GM18519 (cell line): ENCODE measurements around the gene CPZ.
"Not testable (repeated sequence)": the region's sequence is repeated elsewhere in the genome, so short reads cannot be mapped to it uniquely, and the experiment has no call there.

Experiments used
- ATAC-seq: cut with Tn5 transposase; IDR thresholded peaks from one replicate; pipeline ENCODE4 v1.9.1; 2021; ENCODE audit warnings: mild to moderate bottlenecking, moderate library complexity; ENCODE audit not compliant: unreplicated experiment, low FRiP score

Gene CPZ

DNA sequence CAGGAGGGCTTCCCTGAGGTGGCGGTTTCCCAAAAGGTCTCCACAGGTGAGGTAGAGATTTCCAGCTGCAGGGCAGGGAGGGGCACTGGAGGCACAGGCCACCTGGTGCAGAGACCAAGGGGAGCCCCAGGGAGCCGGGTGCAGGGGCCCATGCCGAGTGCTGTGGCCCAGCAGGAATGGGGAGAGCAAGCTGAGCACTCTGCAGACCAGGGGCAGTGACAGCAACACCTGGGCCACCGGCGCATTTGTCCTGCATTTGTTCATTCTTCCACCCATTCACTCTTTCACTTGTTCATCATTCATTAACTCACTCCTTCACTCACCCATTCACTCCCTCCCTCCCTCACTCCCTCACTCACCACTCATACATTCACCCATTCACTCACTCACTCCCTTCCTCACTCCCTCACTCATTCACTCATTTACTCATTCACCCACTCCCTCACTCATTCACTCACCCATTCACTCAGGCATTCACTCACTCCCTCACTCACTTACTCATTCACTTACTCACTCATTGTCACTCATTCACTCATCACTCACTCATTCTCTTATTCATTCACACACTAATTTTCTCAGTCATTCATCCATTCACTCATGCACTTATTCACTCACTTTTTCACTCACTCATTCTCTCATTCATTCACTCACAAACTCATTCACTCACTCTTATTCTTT is 16.3 kb downstream of the CPZ start:
- no peak for ATAC-seq

DNA sequence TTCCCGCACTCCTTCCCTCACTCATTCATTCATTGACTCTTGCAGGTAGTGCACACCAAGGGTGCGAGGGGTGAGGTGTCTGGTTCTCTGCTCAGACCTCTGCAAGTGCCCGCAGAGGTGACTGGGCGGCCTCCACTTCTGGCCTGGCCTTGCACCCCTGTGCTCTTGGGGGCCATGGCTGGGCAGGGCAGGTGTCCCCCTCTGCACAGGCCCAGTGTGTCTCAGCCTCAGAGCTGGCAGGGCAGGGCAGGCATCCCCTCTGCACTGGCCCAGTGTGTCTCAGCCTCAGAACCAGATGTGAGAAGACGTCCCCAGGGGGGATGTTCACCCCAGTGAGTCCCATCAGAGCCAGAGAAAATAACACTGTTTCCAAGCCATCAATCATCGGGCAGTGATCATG is 16.8 kb downstream of the CPZ start:
- no peak for ATAC-seq

DNA sequence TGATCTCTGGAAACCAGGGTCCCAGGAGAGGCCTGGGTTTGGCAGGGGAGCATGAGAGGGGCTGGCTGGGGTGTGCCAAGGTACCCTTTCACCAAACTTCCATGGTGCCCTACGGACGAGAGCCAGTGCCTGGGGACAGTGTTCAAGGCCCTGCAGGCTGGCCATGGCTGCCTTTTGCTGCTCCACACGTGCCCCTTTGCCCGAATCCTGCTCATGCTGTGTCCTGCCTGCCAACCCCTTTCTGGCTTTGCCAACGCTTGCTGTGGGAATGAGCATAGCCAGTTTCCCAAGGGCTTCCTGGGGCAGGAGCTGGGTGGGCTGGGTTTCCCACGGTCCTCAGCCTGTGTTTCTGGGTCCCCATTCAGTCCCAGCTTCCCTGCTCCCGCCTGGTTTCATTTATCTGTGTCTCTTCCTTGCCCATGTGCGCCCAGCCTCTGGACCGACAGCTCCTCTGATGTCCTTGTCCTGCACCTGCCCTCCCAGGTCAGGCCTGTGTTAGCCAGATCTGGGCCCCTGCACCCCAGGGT is 17.3 kb downstream of the CPZ start:
- ATAC-seq: no peak

DNA sequence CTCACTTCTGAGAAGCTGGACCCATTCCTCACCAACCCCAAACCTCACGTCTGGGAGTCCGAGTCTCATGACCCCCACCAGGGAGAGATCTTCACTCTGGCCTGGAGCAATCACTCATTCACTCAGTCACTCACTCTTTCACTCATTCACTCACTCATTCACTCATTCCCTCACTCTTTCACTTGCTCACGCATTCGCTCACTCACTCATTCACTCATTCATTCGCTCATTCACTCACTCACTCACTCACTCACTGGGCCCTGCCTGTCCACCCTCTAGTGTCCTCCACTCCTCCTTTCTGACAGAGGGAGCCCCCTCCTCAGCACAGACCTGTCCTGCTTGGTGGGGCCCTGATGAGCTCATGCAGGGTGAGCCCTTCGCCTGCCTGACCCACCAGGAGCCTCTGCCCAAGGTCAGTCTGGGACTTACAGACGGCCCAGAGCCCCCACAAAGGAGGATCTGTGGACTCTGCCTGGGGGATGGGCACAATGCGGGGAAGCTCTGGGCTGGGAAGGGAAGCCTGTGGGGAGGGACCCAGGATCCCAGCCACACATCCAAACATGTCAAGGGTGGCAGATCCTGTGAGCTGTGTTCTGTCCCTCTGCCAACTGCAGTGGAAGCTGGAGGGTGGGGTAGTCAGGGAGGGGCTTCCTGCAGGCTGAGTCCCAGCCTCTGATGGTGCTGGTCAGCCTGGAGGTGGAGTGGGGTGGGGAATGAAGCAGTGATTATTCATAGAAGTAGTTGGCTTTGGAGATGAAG is 18.5 kb downstream of the CPZ start:
- ATAC-seq: no peak

DNA sequence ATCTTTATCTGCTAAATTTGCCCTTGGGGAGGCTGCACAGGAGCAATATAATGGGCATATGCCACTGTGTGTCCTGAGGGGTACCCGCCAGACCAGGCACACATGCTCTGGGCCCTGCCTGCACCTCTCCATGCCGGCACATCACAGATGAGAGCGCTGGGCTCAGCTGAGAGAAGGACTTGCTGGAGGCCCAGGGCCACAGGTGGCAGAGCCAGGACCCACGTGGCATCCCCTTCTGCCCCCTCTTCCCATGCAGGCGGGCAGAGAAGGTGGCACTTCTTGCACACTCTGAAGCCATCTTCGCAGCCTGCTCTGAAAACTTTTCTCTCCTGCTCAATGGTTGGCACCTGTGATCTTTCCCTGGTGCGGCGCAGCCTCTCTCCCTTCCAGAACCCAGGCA is 20.1 kb downstream of the CPZ start:
- no peak for ATAC-seq

DNA sequence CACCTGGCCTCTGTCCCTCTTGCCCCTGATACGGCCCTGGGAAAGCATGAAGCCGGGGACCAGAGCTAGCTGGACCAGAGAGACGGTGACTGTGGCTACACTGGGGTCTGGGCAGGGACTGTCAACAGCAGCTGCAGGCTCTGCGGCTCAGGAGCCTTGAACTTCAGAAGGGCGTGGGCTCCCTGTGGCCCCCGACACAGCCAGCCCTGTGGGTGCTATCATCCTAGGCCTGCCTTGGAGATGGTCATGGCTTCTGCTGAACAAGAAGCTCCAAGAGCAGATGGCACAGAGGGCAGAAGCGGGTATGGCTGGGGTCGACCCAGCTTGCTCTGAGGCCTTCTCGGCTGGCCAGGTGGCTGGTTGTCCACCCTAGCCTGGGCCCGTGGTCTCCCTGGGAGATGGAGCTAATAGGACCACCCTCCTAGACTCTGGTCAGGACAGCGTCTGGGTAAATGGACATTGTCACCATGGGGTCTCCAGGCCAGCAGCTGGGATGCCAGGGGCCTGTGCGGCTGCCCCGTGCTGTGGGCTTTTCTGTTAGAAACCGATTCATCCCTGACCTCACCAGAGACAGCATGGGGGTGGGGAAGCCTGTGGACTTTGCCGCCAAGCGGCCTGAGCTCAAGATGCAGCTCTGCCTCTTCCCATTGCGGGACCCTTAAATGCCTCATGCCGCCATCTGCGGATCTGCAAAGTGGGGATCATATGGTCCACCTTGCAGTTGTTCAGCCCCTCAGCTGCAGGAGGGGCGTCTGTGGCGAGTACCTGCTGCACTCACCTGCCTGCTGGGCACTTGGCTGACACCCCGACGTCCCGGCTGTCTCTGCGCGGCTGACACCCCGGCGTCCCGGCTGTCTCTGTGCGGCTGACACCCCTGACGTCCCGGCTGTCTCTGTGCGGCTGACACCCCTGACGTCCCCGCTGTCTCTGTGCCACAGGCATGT is 21.1 kb downstream of the CPZ start:
- ATAC-seq: no peak

DNA sequence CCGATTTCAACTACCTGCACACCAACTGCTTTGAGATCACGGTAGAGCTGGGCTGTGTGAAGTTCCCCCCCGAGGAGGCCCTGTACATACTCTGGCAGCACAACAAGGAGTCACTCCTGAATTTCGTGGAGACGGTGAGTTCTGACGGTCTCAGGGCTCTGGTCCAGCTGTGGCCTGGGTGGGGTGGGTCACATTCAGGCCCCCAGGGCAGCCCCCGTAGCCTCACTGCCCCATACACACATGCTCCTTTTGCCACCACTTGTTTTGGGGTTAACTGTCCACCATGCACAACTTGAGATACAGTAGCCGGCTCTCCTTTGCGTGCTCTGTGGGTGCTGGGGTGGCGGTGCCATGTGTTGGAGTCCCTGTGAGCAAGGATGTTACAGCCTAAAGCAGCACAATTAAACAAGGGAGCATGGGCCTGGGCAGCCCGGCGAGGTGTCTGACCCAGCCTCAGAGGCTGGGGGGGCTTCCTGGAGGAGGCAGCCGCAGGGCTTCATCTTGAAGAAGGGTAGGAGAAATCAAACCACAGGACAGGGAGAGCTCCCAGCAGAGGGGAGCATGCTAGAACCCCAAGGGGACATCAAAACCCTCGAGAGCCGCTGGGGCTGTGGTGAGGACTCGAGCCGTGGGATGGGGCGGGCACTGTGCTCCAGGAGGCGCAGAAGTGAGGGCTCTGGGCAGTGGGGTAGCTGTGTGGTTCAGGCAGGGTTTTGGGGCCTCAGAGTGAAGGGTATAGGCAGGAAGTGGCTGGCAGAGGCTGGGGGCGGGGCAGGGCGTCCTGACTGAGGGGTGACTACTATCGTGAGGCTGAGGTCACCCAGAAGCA is 22.0 kb downstream of the CPZ start:
- ATAC-seq: no peak

DNA sequence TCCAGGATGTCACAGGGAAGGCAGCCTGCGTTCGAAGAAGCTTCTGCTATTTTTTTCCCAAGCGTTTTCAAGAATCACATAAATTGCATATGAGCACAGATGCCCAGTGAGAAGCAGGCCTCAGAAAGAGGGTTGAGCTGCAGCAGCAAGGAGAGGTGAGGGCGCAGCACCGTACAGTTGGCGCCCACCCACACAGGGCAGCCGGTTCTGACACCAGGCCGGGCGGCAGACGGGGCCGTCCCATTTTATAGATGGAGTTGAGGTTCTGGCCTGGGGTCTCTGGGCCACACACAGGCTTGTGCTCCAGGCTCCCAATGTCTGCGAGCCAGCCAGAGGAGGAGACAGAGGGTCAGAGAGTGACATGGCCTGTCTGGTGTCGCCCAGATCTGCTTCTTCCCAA is 22.8 kb downstream of the CPZ start:
- no peak for ATAC-seq

DNA sequence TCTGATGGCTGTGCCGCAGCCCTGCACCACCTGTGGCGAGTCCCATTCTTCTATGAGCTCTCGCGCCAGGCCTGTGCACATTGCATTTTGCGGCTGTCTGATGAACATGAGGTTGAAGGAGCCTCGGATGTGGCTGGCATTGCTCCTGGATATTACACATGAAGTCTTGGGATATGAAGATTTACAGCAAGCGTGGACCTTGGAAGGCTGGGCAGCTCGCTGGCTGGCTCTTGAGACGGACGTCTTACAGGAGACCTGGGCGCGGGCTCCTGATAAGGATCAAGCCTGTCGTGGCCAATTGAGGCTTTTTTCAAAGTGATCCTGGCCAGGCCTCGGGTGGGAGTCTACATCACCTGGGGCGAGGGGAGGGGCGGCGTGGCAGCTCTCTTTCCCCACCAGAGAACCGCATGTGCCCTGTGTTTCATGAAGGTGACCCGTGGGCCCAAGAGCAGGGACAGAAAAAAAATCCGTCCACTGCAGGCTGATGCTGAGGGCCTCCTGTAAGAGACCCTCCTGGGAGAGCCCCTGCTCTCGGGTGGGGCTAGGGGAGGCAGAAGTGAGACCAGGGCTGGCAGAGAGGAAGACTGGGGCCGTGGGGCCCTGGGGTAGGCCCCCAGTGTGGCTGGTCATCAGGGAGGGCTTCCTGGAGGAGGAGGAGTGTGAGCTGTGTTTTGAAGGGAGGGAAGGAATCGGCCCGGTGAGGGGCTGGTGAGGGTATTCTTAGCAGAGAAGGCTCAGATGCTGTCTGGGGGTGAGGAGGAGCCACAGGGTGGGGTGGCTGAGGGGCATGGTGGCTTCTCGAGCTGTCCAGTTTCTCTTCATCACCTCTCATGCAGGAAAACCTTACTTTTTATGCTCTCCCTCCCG is 23.6 kb downstream of the CPZ start:
- ATAC-seq: no peak

DNA sequence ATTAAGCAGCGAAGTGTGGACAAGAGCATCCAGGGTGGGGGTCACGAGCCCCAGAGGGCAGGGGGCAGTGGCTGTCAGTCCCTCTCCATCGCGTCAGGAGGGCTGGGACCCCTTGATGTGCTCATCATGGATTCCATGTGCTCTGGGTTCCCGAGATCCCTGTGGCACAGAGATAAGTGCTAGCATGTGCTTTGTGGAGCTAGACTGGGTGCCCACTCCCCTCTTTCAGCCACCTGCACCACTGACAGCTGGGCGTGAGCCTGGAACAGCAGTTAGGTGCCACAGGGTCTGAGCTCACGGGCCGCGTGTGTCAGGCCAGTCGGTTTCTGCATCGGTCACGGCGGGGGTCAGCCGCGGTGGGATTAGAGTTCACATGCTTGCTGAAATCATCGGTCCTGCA is 24.3 kb downstream of the CPZ start:
- ATAC-seq: no peak

DNA sequence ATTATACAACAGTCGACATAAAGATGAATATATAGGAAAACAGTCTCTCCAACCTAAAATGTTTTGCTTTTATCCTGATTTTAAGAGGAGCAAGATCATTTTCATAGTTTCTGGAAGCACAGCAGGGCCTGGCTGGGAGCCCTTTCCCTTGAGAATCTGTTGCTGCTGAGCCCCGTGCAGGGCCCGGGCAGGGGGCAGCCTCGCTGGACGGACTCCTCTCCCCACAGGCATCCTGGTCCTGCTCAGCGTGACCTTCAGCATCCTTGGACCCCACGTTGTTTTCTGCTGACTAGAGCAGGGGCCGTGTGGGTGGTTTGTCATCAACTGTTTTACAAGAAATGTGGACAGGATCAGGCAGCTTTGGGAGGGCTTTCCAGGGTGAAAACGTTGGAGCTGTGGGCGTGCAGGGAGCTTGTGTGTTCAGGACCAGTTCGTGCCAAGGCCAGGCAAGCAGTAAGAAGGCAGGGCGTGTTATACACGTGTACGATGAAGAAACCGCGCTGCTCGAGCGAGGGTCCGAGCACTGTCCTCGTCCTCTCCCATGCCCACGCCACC is 25.0 kb downstream of the CPZ start:
- ATAC-seq: no peak

DNA sequence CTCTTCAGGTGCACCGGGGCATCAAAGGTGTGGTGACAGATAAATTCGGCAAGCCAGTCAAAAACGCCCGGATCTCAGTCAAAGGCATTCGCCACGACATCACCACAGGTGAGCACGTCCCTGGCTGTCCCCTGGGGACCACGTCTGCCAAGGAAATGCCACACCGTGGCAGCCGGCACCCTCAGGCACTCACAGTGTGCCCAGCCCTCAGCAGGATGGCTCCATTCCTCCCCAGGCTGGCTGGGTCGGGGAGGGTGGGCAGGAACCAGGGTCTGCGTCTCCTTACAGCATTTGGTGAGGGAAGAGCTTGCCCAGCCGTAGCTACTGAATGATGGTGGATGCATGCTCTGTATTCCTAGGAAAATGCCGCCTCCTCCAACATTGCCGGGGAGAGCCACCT is 25.9 kb downstream of the CPZ start:
- no peak for ATAC-seq

DNA sequence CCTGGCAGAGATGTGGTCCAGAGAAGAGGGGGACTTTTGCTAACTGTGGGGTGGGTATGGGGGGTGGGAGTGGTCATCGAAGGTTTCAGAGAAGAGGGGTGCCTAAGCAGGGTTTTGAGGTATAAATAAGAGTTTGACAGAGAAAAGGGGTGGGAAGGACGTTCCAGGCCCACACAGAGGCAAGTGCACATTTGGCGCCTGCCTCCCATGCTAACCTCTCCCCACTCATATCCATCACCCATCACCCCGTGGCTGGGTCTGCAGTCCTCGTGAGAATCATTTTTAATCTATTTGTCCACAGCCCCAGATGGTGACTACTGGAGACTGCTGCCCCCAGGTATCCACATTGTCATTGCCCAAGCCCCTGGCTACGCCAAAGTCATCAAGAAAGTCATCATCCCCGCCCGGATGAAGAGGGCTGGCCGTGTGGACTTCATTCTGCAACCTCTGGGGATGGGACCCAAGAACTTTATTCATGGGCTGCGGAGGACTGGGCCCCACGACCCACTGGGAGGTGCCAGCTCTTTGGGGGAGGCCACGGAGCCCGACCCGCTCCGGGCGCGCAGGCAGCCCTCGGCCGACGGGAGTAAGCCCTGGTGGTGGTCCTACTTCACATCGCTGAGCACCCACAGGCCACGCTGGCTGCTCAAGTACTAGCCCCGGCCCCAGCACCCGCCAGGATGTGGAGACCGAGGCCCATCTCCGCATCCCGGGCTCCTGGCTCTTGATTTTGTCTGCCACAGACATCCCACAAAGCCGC is 26.6 kb downstream of the CPZ start:
- ATAC-seq: no peak

DNA sequence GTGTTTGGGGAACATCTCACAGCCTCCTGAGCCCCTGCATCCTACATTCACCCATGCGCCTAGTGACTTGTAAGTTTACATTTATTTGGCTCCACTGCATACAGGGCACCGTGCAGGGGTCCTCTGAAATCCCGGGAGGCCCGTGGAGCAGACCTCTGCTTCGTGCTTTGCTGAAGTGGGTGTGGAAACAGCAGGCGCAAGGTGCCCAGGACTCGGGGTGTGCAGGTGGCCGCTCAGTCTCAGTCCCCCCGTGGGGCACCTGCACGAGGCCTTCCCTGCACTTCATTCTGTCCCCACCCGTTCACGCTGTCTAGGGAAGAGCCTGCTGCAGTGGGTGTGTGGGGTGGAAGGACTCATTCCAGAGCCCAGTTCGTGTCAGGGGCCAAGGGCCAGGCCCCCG is 28.6 kb downstream of the CPZ start:
- ATAC-seq: not testable (repeated sequence)

DNA sequence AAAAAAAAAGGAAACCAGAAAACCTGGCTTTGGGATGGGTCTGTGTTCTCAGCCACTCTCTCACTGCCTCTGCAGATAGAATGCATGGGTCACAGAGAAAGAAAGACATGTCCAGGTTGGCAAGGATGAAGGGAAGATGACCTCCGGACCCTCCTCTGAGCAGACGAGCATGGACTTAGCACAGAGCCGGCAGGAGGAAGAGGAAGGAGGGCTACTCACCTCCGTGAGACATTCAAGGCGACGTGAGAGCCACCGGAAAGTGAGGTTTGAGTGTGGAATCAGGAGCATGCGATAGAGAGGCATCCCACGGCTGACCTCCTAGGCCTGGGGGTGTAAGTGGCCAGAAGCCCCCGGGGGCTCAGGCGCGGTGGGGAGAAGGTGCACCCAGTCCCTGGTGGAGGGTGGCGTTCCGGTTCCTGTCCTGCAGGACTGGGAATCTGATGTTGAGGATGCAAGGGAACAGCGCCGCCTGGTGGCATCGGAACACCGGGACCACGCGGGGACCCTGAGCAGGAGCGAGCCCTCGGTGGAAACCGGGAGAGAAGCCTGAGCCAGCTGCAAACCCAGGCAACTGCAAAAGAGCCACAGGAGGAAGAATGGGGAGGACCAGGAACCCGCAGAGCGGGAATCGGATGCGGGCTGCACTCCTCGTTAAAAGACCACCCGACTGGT is 32.2 kb downstream of the CPZ start:
- ATAC-seq: not testable (repeated sequence)

DNA sequence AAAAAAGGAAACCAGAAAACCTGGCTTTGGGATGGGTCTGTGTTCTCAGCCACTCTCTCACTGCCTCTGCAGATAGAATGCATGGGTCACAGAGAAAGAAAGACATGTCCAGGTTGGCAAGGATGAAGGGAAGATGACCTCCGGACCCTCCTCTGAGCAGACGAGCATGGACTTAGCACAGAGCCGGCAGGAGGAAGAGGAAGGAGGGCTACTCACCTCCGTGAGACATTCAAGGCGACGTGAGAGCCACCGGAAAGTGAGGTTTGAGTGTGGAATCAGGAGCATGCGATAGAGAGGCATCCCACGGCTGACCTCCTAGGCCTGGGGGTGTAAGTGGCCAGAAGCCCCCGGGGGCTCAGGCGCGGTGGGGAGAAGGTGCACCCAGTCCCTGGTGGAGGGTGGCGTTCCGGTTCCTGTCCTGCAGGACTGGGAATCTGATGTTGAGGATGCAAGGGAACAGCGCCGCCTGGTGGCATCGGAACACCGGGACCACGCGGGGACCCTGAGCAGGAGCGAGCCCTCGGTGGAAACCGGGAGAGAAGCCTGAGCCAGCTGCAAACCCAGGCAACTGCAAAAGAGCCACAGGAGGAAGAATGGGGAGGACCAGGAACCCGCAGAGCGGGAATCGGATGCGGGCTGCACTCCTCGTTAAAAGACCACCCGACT is 37.8 kb downstream of the CPZ start:
- ATAC-seq: not testable (repeated sequence)

DNA sequence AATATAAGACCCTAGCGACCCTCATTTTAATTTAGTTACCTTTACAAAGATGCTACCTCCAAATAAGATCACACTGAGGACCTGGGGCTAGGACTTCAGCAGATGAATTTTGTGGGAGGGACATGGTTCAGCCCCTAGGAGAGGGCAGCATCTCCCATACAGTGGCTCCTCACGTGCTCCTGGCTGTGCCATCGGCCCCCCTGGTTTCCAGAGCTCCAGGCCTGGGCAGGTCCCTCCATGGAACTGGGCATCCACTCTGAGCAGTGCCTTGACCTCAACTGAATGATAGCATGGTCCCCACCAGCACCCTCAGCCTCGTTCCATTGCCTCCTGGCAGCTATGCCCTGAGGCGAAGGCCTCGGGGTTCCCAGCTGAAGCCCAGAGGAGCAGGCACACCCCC is 39.3 kb downstream of the CPZ start:
- not testable (repeated sequence) for ATAC-seq
